ENCODE data around the gene NOPCHAP1. TPM values are rescaled to one million over a fixed set of nuclear protein-coding genes. Genes with fewer than 3 reads are reported as not detected.
"Not testable (repeated sequence)": the region's sequence is repeated elsewhere in the genome, so short reads cannot be mapped to it uniquely, and the experiment has no call there.

Gene NOPCHAP1
- total RNA-seq, 4 donors from 2014 or later: 8.6 to 29.4 (median 14.5) TPM

DNA sequence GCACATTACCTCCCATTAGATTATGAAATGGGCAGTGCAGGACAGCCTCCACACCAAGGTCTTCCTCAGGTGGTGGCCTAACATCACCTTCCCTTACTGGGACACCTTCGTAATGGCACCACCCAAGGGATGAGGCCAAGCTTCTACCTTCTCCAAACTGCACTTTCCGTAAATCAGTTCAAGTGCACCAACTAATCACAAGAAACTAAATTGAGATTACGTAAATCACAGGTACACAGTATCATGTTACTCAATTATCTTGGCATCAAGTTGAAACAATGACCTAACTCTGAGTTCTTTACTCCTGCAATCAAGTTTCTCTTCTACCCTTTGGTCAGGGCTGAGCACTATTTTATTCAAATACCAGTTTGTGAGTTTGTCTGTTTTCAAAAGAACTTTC is 41.9 kb upstream of the NOPCHAP1 start:
- no peaks in the 10 kb centered on the region for H3K36me3 ChIP-seq
- H3K4me1 ChIP-seq: no peaks in the 10 kb centered on the region
- no peak overlapping the region for H3K4me3 ChIP-seq
- peaks cover 0 to 2% of the 10 kb centered on the region in 2 donors for H3K9me3 ChIP-seq
- no peak overlapping the region for H3K27ac ChIP-seq
- intact Hi-C loops (cut with DNase I; ENCODE audit: low total_unique reads): no loop called here
- H3K27me3 ChIP-seq: no peaks in the 10 kb centered on the region
- TF ChIP-seq, protein P1, sequence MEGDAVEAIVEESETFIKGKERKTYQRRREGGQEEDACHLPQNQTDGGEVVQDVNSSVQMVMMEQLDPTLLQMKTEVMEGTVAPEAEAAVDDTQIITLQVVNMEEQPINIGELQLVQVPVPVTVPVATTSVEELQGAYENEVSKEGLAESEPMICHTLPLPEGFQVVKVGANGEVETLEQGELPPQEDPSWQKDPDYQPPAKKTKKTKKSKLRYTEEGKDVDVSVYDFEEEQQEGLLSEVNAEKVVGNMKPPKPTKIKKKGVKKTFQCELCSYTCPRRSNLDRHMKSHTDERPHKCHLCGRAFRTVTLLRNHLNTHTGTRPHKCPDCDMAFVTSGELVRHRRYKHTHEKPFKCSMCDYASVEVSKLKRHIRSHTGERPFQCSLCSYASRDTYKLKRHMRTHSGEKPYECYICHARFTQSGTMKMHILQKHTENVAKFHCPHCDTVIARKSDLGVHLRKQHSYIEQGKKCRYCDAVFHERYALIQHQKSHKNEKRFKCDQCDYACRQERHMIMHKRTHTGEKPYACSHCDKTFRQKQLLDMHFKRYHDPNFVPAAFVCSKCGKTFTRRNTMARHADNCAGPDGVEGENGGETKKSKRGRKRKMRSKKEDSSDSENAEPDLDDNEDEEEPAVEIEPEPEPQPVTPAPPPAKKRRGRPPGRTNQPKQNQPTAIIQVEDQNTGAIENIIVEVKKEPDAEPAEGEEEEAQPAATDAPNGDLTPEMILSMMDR (IDR thresholded peaks at IDR 0.05): no peak
- TF ChIP-seq POLR2A (IDR thresholded peaks at IDR 0.05): no peak
- DNase-seq: no peak

DNA sequence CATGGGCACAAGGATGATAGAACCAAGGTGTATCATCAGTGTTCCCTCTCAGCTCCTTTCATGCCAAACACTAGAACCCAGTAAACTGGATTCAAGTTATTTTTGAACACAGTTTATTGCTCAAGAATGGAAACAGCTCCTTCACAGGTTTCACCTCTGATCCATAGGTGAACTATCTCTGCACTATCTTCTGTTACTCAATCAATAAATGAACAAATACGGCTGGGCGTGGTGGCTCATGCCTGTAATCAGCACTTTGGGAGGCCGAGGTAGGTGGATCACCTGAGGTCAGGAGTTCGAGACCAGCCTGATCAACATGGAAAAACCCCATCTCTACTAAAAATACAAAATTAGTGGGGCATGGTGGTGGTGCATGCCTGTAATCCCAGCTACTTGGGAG is 37.4 kb upstream of the NOPCHAP1 start:
- DNase-seq; intact Hi-C loops (cut with DNase I; ENCODE audit: low total_unique reads); H3K9me3 ChIP-seq; H3K4me1 ChIP-seq; H3K4me3 ChIP-seq; H3K27me3 ChIP-seq; H3K36me3 ChIP-seq; H3K27ac ChIP-seq: not testable (repeated sequence)

DNA sequence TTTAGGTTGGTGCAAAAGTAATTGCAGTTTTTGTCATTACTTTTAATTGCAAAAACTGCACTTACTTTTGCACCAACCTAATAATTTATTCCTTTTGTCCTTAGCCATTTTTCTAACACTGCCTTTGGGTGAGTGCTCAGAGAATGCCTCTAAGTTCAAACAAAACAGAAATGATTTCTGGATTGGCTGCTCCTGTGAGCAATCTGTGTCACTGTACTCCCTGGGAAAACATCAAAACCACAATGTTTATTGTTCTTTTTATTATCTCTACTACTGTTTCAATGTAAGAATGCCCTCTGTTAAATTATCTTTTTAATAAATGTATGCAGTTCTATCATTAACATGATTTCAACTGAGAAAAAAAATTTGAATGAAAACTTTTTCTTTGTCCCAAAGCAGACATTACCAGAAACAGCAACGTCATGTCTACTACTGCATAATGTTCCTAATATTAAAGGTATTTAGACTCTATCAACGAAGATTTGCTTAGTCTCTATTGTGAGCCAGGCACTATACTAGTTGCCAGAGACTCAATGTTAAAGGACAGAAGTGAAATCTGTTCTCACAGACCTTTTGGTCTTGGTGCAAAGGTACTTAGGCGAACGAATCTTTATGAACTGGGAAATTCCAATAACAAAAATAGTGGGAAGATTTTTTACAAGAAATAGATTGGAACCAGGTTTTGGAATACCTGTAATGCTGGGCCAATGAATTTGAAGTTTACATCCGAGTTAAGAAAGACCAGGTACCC is 34.2 kb upstream of the NOPCHAP1 start:
- H3K9me3 ChIP-seq: no peaks in the 10 kb centered on the region
- H3K4me1 ChIP-seq: peaks cover 0 to 1% of the 10 kb centered on the region in 2 donors
- intact Hi-C loops (cut with DNase I; ENCODE audit: low total_unique reads): no loop called here
- no peaks in the 10 kb centered on the region for H3K36me3 ChIP-seq
- no peak for TF ChIP-seq POLR2A (IDR thresholded peaks at IDR 0.05)
- TF ChIP-seq, protein P1 (IDR thresholded peaks at IDR 0.05): no peak
- no peak overlapping the region for H3K27ac ChIP-seq
- no peaks in the 10 kb centered on the region for H3K27me3 ChIP-seq
- H3K4me3 ChIP-seq: no peak overlapping the region
- DNase-seq: no peak

DNA sequence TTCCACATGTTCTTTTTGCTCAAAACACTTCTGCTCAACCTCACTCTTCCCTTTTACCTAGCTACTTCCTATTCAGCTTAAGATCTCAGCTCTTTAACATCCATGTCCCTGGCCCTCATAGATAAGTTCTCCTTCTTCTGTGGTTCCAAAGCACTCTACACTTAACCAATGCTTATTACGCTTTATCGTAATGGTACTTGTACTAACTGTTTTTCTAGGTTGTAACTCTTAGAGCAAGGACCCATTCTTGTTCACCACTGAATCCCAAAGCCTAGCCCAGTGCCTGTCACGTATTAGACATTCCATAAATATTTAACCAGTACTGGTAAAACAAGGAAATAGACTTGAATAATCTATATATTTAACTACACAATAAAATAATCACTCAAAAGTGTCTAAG is 33.3 kb upstream of the NOPCHAP1 start:
- Histone ChIP-seq H3K27ac (no peak overlapping the region), H3K27me3 (no peaks in the 10 kb centered on the region), H3K4me3 (no peak overlapping the region), H3K4me1 (peaks cover 0 to 3% of the 10 kb centered on the region in 2 donors), H3K36me3 (no peaks in the 10 kb centered on the region), H3K9me3 (no peaks in the 10 kb centered on the region)
- no peak for DNase-seq
- intact Hi-C loops (cut with DNase I; ENCODE audit: low total_unique reads): no loop called here
- no peak for TF ChIP-seq POLR2A (IDR thresholded peaks at IDR 0.05)
- TF ChIP-seq, protein P1 (IDR thresholded peaks at IDR 0.05): no peak

DNA sequence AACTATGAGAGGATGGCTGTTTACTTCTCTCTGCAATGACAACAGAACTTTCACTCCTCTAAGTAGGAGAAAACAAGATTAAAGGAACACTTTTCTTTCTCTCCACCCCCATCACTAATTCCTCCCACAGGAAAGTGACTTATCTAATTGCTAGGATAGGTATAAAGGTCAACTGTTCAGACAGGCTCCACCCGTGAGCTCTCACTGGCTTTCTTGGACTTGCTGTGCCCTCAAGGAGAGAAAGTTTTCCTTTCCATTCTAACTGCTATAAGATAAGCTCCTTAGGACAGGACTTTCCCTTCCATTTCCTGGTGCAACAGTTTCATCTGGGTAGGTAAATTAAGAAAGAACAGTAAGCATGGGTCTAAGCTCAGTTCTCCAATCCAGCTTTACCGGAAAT is 32.8 kb upstream of the NOPCHAP1 start:
- no peak overlapping the region for H3K27ac ChIP-seq
- TF ChIP-seq, protein P1 (IDR thresholded peaks at IDR 0.05): no peak
- no peak for TF ChIP-seq POLR2A (IDR thresholded peaks at IDR 0.05)
- H3K4me1 ChIP-seq: peaks cover 0 to 3% of the 10 kb centered on the region in 2 donors
- no peak overlapping the region for H3K4me3 ChIP-seq
- H3K36me3 ChIP-seq: no peaks in the 10 kb centered on the region
- H3K9me3 ChIP-seq: no peaks in the 10 kb centered on the region
- intact Hi-C loops (cut with DNase I; ENCODE audit: low total_unique reads): no loop called here
- no peaks in the 10 kb centered on the region for H3K27me3 ChIP-seq
- DNase-seq: no peak
